WTC11 (cell line): ENCODE data around the gene P2RX6. TPM values are rescaled to one million over a fixed set of nuclear protein-coding genes. Genes with fewer than 3 reads are reported as not detected.

ENCODE experiments used
- ATAC-seq: fragments of 200-7000 bp; cut with Tn5 transposase; 2 replicates; pipeline ENCODE4 v1.10.0; 2021; ENCODE audit warnings: mild to moderate bottlenecking, moderate library complexity
- CTCF ChIA-PET: fragments of 300-600 bp; sonication (Branson Sonifier 250); formaldehyde crosslinking; loops from one replicate; lab custom pipeline; 2021; ENCODE audit warnings: antibody characterized with exemption; lab: Charles Lee
- POLR2A ChIA-PET: fragments of 350-600 bp; sonication (Branson Sonifier 250); formaldehyde crosslinking; loops from one replicate; lab custom pipeline; 2021; ENCODE audit warnings: antibody characterized with exemption; lab: Charles Lee
- DNase-seq: peaks from one replicate; pipeline ENCODE4 v3.0.0; 2021; ENCODE audit warnings: low spot score
- H3K27ac Mint-ChIP-seq: 2 replicates; pipeline ENCODE4 v1.8.0; 2021; ENCODE audit warnings: mixed read lengths
- H3K27me3 Mint-ChIP-seq: 2 replicates; pipeline ENCODE4 v1.8.0; 2021; ENCODE audit warnings: low read depth, mild to moderate bottlenecking, moderate library complexity, mixed read lengths
- H3K36me3 Mint-ChIP-seq: 2 replicates; pipeline ENCODE4 v1.8.0; 2021; ENCODE audit warnings: mixed read lengths
- H3K4me1 Mint-ChIP-seq: 2 replicates; pipeline ENCODE4 v1.8.0; 2022; ENCODE audit warnings: mixed read lengths
- H3K4me3 Mint-ChIP-seq: 2 replicates; pipeline ENCODE4 v1.8.0; 2021; ENCODE audit warnings: mild to moderate bottlenecking, moderate library complexity, mixed read lengths
- H3K9me3 Mint-ChIP-seq: 2 replicates; pipeline ENCODE4 v1.8.0; 2021; ENCODE audit warnings: mixed read lengths
- SOX15 ChIP-seq: fragments of 250-450 bp; sonication (Bioruptor Pico); IDR thresholded peaks from 2 replicates; pipeline ENCODE4 v1.9.0; 2021; ENCODE audit warnings: mild to moderate bottlenecking
- TEAD4 ChIP-seq: sonication (generic); formaldehyde crosslinking; IDR thresholded peaks from 2 replicates; pipeline ENCODE4 v1.8.0; 2022; ENCODE audit warnings: mild to moderate bottlenecking, missing genetic modification reagents
- ZNF317 ChIP-seq: sonication (generic); formaldehyde crosslinking; IDR thresholded peaks from 2 replicates; pipeline ENCODE4 v1.8.1; 2023; ENCODE audit warnings: low read depth, mild to moderate bottlenecking, moderate library complexity, missing genetic modification reagents, borderline replicate concordance
- total RNA-seq: library from RNA; stranded (reverse); gene quantifications from 3 replicates; pipeline ENCODE4 v1.2.3, GENCODE V29; 2021
- TF ChIP-seq, protein P1 (sequence below): sonication (generic); formaldehyde crosslinking; IDR thresholded peaks from 2 replicates; pipeline ENCODE4 v1.8.1; 2023; ENCODE audit warnings: mild to moderate bottlenecking, missing genetic modification reagents, borderline replicate concordance
- TF ChIP-seq, protein P2 (sequence below): sonication (generic); formaldehyde crosslinking; IDR thresholded peaks from 2 replicates; pipeline ENCODE4 v1.8.1; 2023; ENCODE audit warnings: mild to moderate bottlenecking, missing genetic modification reagents, moderate library complexity
- TF ChIP-seq, protein P3 (sequence below): sonication (generic); formaldehyde crosslinking; IDR thresholded peaks from 2 replicates; pipeline ENCODE4 v1.8.1; 2022; ENCODE audit warnings: low read depth, mild to moderate bottlenecking, moderate library complexity, missing genetic modification reagents, borderline replicate concordance
- TF ChIP-seq, protein P4 (sequence below): sonication (generic); formaldehyde crosslinking; IDR thresholded peaks from 2 replicates; pipeline ENCODE4 v1.8.0; 2022; ENCODE audit warnings: mild to moderate bottlenecking, missing genetic modification reagents
- TF ChIP-seq, protein P5 (sequence below): sonication (generic); formaldehyde crosslinking; IDR thresholded peaks from 2 replicates; pipeline ENCODE4 v1.8.0; 2022; ENCODE audit warnings: missing genetic modification reagents
- TF ChIP-seq, protein P6 (sequence below): fragments of 250-450 bp; sonication (Bioruptor Pico); IDR thresholded peaks from 2 replicates; pipeline ENCODE4 v1.9.0; 2021; ENCODE audit warnings: mild to moderate bottlenecking, borderline replicate concordance
- TF ChIP-seq, protein P7 (sequence below): sonication (generic); formaldehyde crosslinking; IDR thresholded peaks from 2 replicates; pipeline ENCODE4 v1.8.0; 2023; ENCODE audit warnings: missing genetic modification reagents, mild to moderate bottlenecking, borderline replicate concordance
- TF ChIP-seq, protein P8 (sequence below): sonication (generic); formaldehyde crosslinking; IDR thresholded peaks from 2 replicates; pipeline ENCODE4 v1.8.0; 2022; ENCODE audit warnings: mild to moderate bottlenecking, missing genetic modification reagents

Gene P2RX6
- total RNA-seq, 1 experiment from 2014 or later, result 0.13 TPM

DNA sequence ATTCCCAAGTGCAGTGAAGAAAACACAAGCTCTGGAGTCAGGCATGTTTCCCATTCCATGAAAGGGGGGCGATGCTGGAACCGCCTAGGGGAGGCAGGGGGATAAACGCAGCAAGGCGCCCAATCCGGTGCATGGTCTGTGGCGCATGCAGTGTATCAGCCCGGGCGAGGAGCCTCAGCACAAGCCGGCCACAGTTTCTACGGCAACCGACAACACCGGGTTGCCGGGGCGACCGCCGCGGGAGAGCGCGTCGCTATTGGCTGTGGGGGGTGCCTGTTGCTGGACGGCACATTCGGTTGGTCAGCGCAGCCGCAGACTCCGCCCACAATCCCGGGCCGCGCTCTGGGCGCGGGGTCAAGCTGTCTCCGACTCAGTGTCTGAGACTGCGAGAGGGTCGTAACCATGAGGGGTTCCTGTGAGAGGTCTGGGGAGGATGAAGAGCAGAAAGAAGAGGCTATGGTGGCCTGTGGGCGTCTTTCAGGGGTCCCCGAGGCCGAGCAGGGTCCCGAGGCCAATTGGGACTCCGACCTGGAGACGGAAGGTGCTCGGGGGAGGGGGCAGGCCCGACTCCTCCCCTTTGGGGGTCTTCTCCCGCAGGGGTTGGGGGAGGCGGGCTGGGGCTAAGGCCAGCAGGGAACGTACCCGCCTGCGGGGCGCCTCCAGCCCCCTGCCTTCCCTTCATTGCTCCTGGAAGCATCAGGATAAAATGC lies 30.8 kb downstream of the P2RX6 start, which contains the start of gene LRRC74B (continued):
- TF ChIP-seq, protein P1, sequence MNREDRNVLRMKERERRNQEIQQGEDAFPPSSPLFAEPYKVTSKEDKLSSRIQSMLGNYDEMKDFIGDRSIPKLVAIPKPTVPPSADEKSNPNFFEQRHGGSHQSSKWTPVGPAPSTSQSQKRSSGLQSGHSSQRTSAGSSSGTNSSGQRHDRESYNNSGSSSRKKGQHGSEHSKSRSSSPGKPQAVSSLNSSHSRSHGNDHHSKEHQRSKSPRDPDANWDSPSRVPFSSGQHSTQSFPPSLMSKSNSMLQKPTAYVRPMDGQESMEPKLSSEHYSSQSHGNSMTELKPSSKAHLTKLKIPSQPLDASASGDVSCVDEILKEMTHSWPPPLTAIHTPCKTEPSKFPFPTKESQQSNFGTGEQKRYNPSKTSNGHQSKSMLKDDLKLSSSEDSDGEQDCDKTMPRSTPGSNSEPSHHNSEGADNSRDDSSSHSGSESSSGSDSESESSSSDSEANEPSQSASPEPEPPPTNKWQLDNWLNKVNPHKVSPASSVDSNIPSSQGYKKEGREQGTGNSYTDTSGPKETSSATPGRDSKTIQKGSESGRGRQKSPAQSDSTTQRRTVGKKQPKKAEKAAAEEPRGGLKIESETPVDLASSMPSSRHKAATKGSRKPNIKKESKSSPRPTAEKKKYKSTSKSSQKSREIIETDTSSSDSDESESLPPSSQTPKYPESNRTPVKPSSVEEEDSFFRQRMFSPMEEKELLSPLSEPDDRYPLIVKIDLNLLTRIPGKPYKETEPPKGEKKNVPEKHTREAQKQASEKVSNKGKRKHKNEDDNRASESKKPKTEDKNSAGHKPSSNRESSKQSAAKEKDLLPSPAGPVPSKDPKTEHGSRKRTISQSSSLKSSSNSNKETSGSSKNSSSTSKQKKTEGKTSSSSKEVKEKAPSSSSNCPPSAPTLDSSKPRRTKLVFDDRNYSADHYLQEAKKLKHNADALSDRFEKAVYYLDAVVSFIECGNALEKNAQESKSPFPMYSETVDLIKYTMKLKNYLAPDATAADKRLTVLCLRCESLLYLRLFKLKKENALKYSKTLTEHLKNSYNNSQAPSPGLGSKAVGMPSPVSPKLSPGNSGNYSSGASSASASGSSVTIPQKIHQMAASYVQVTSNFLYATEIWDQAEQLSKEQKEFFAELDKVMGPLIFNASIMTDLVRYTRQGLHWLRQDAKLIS, result no peak
- TF ChIP-seq, protein P2, sequence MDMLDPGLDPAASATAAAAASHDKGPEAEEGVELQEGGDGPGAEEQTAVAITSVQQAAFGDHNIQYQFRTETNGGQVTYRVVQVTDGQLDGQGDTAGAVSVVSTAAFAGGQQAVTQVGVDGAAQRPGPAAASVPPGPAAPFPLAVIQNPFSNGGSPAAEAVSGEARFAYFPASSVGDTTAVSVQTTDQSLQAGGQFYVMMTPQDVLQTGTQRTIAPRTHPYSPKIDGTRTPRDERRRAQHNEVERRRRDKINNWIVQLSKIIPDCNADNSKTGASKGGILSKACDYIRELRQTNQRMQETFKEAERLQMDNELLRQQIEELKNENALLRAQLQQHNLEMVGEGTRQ, result no peak
- TF ChIP-seq, protein P3, sequence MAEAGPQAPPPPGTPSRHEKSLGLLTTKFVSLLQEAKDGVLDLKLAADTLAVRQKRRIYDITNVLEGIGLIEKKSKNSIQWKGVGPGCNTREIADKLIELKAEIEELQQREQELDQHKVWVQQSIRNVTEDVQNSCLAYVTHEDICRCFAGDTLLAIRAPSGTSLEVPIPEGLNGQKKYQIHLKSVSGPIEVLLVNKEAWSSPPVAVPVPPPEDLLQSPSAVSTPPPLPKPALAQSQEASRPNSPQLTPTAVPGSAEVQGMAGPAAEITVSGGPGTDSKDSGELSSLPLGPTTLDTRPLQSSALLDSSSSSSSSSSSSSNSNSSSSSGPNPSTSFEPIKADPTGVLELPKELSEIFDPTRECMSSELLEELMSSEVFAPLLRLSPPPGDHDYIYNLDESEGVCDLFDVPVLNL (CRISPR knock-in tag), result no peak
- TF ChIP-seq, protein P4, sequence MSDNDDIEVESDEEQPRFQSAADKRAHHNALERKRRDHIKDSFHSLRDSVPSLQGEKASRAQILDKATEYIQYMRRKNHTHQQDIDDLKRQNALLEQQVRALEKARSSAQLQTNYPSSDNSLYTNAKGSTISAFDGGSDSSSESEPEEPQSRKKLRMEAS (CRISPR knock-in tag), result peak; percentile 48; the same call in 1 of the 2 replicates

DNA sequence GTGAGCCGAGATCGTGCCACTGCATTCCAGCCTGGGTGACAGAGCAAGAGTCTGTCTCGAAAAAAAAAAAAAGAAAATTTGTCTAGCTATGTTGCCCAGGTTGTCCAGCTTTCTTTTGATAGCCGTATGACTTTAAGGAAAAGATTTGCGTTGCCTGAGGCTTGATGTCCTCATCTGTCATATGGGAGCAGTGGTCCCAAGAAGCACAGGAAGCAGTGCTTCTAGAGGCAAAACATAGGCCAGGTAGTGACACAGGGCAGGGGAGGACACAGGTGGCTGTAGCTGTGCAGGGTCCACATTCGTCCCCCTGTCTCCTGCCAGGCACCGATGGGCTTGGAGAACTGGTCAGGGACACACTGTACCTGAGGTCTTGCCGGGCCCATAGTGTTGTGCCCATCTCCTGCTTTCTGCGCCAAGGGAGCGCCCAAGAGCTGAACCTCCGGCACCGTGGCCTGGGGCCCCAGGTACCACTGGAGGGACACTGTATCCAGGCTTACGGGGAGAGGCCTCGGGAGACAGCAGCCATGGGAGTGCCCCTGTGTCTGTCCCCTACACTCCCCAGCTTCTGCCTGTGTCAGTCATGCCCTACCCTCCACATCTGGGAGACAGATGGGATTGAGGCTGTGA lies 32.2 kb downstream of the P2RX6 start:
- peaks cover 23% of the 10 kb centered on the region for H3K27me3 Mint-ChIP-seq
- H3K4me3 Mint-ChIP-seq, result no peak overlapping the region; the same call in 1 of the 2 replicates
- no peak for TF ChIP-seq ZNF317
- TF ChIP-seq TEAD4 (CRISPR knock-in tag), result no peak
- TF ChIP-seq, protein P5, sequence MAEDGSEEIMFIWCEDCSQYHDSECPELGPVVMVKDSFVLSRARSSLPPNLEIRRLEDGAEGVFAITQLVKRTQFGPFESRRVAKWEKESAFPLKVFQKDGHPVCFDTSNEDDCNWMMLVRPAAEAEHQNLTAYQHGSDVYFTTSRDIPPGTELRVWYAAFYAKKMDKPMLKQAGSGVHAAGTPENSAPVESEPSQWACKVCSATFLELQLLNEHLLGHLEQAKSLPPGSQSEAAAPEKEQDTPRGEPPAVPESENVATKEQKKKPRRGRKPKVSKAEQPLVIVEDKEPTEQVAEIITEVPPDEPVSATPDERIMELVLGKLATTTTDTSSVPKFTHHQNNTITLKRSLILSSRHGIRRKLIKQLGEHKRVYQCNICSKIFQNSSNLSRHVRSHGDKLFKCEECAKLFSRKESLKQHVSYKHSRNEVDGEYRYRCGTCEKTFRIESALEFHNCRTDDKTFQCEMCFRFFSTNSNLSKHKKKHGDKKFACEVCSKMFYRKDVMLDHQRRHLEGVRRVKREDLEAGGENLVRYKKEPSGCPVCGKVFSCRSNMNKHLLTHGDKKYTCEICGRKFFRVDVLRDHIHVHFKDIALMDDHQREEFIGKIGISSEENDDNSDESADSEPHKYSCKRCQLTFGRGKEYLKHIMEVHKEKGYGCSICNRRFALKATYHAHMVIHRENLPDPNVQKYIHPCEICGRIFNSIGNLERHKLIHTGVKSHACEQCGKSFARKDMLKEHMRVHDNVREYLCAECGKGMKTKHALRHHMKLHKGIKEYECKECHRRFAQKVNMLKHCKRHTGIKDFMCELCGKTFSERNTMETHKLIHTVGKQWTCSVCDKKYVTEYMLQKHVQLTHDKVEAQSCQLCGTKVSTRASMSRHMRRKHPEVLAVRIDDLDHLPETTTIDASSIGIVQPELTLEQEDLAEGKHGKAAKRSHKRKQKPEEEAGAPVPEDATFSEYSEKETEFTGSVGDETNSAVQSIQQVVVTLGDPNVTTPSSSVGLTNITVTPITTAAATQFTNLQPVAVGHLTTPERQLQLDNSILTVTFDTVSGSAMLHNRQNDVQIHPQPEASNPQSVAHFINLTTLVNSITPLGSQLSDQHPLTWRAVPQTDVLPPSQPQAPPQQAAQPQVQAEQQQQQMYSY (CRISPR knock-in tag), result no peak
- no peak for TF ChIP-seq SOX15 (CRISPR knock-in tag)
- TF ChIP-seq, protein P6, sequence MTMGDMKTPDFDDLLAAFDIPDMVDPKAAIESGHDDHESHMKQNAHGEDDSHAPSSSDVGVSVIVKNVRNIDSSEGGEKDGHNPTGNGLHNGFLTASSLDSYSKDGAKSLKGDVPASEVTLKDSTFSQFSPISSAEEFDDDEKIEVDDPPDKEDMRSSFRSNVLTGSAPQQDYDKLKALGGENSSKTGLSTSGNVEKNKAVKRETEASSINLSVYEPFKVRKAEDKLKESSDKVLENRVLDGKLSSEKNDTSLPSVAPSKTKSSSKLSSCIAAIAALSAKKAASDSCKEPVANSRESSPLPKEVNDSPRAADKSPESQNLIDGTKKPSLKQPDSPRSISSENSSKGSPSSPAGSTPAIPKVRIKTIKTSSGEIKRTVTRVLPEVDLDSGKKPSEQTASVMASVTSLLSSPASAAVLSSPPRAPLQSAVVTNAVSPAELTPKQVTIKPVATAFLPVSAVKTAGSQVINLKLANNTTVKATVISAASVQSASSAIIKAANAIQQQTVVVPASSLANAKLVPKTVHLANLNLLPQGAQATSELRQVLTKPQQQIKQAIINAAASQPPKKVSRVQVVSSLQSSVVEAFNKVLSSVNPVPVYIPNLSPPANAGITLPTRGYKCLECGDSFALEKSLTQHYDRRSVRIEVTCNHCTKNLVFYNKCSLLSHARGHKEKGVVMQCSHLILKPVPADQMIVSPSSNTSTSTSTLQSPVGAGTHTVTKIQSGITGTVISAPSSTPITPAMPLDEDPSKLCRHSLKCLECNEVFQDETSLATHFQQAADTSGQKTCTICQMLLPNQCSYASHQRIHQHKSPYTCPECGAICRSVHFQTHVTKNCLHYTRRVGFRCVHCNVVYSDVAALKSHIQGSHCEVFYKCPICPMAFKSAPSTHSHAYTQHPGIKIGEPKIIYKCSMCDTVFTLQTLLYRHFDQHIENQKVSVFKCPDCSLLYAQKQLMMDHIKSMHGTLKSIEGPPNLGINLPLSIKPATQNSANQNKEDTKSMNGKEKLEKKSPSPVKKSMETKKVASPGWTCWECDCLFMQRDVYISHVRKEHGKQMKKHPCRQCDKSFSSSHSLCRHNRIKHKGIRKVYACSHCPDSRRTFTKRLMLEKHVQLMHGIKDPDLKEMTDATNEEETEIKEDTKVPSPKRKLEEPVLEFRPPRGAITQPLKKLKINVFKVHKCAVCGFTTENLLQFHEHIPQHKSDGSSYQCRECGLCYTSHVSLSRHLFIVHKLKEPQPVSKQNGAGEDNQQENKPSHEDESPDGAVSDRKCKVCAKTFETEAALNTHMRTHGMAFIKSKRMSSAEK, result no peak
- TF ChIP-seq, protein P7, sequence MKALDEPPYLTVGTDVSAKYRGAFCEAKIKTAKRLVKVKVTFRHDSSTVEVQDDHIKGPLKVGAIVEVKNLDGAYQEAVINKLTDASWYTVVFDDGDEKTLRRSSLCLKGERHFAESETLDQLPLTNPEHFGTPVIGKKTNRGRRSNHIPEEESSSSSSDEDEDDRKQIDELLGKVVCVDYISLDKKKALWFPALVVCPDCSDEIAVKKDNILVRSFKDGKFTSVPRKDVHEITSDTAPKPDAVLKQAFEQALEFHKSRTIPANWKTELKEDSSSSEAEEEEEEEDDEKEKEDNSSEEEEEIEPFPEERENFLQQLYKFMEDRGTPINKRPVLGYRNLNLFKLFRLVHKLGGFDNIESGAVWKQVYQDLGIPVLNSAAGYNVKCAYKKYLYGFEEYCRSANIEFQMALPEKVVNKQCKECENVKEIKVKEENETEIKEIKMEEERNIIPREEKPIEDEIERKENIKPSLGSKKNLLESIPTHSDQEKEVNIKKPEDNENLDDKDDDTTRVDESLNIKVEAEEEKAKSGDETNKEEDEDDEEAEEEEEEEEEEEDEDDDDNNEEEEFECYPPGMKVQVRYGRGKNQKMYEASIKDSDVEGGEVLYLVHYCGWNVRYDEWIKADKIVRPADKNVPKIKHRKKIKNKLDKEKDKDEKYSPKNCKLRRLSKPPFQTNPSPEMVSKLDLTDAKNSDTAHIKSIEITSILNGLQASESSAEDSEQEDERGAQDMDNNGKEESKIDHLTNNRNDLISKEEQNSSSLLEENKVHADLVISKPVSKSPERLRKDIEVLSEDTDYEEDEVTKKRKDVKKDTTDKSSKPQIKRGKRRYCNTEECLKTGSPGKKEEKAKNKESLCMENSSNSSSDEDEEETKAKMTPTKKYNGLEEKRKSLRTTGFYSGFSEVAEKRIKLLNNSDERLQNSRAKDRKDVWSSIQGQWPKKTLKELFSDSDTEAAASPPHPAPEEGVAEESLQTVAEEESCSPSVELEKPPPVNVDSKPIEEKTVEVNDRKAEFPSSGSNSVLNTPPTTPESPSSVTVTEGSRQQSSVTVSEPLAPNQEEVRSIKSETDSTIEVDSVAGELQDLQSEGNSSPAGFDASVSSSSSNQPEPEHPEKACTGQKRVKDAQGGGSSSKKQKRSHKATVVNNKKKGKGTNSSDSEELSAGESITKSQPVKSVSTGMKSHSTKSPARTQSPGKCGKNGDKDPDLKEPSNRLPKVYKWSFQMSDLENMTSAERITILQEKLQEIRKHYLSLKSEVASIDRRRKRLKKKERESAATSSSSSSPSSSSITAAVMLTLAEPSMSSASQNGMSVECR (CRISPR knock-in tag), result no peak
- TF ChIP-seq, protein P8, sequence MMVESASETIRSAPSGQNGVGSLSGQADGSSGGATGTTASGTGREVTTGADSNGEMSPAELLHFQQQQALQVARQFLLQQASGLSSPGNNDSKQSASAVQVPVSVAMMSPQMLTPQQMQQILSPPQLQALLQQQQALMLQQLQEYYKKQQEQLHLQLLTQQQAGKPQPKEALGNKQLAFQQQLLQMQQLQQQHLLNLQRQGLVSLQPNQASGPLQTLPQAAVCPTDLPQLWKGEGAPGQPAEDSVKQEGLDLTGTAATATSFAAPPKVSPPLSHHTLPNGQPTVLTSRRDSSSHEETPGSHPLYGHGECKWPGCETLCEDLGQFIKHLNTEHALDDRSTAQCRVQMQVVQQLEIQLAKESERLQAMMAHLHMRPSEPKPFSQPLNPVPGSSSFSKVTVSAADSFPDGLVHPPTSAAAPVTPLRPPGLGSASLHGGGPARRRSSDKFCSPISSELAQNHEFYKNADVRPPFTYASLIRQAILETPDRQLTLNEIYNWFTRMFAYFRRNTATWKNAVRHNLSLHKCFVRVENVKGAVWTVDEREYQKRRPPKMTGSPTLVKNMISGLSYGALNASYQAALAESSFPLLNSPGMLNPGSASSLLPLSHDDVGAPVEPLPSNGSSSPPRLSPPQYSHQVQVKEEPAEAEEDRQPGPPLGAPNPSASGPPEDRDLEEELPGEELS (CRISPR knock-in tag), result no peak

More for the DNA sequence above, 32.2 kb downstream of the P2RX6 start:
- Mint-ChIP-seq H3K9me3 (no peaks in the 10 kb centered on the region), H3K4me1 (peaks cover 24% of the 10 kb centered on the region), H3K27ac (no peak overlapping the region), H3K36me3 (no peaks in the 10 kb centered on the region)
- ATAC-seq (no peak), DNase-seq (no peak)
- ChIA-PET POLR2A (interaction anchor here (2.8 kb wide), 1 partner anchor 9 kb away, joined by 8 read pairs; no protein-coding TSS in a partner anchor), CTCF (interaction anchor here (0.9 to 3.7 kb wide), 3 partner anchors 9 to 56 kb away, joined by 5 to 15 read pairs (median 12); no protein-coding TSS in a partner anchor)
